ENCODE data around the gene FANCC.

Gene FANCC

DNA sequence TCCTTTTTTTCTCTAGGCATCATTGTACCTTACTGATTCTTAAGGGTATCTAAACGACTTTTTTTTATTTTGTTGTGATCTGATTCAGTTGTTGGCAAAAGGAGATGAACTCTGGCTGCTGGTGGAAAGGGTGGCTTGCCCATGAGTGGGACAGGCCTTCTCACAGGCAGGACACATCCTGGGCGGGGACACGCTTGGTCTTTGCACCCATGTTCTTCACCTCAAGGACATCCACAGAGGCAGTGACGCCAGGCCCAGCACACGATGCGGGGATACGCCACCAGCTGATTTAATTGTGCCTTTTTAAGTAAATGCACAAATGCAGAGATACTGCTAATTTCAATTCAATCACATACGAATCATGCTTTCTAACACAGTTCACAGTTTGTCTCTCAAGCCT is 208.1 kb downstream of the FANCC start:
- no peaks in the 10 kb centered on the region for H3K27me3 Mint-ChIP-seq (ENCODE audit: low read depth)
- H3K4me1 Mint-ChIP-seq: peaks cover 14% of the 10 kb centered on the region
- TF ChIP-seq, protein P1, sequence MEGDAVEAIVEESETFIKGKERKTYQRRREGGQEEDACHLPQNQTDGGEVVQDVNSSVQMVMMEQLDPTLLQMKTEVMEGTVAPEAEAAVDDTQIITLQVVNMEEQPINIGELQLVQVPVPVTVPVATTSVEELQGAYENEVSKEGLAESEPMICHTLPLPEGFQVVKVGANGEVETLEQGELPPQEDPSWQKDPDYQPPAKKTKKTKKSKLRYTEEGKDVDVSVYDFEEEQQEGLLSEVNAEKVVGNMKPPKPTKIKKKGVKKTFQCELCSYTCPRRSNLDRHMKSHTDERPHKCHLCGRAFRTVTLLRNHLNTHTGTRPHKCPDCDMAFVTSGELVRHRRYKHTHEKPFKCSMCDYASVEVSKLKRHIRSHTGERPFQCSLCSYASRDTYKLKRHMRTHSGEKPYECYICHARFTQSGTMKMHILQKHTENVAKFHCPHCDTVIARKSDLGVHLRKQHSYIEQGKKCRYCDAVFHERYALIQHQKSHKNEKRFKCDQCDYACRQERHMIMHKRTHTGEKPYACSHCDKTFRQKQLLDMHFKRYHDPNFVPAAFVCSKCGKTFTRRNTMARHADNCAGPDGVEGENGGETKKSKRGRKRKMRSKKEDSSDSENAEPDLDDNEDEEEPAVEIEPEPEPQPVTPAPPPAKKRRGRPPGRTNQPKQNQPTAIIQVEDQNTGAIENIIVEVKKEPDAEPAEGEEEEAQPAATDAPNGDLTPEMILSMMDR (IDR thresholded peaks at IDR 0.05; ENCODE audit: unreplicated experiment in 3 of 3): no peak
- H3K36me3 Mint-ChIP-seq (ENCODE audit: low read depth): peaks cover 61% of the 10 kb centered on the region
- H3K9me3 Mint-ChIP-seq: no peaks in the 10 kb centered on the region
- H3K4me3 Mint-ChIP-seq: no peak overlapping the region
- no peak overlapping the region for H3K27ac Mint-ChIP-seq

DNA sequence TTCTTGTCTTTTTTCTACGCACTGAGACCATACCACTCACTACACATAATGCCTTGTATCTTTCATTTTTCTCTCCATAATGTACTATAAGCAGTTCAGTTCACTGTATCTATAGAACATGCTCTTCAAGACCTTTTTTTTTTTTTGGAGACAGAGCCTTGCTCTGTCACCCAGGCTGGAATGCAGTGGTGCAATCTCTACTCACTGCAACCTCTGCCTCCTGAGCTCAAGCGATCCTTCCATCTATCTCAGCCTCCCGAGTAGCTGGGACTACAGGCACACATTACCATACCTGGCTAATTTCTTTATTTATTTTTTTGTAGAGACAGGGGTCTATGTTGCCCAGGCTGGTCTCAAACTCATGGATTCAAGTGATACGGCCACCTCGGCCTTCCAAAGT is 208.7 kb downstream of the FANCC start:
- H3K4me3 Mint-ChIP-seq: no peak overlapping the region

DNA sequence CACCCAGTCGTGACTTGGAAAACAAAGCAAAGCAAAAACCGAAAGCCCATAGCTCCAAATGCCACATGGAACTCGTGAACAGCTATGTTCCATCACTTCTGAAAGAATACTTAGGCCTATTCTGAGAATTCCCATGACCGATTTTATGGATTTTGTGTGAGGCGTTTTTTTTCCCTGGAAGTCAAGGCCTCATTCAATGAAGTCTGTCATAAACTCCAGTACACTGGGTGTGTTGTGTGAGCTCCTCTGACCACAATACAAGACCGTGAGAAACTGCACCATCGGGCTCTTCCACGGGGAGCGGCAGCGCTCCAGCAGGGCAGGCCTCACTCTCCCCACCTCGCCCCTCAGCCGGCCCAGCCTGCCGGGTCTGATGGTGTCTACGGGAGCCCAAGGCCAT is 209.5 kb downstream of the FANCC start:
- peaks cover 58% of the 10 kb centered on the region for H3K36me3 Mint-ChIP-seq (ENCODE audit: low read depth)
- H3K27me3 Mint-ChIP-seq (ENCODE audit: low read depth): no peaks in the 10 kb centered on the region
- peak overlapping the region in 2 of 3 experiments; percentile 44 to 73 for H3K27ac Mint-ChIP-seq
- H3K9me3 Mint-ChIP-seq: no peaks in the 10 kb centered on the region
- TF ChIP-seq, protein P1 (IDR thresholded peaks at IDR 0.05; ENCODE audit: unreplicated experiment in 3 of 3): no peak
- H3K4me3 Mint-ChIP-seq: no peak overlapping the region
- peaks cover 14% of the 10 kb centered on the region for H3K4me1 Mint-ChIP-seq

More for the DNA sequence above, 208.7 kb downstream of the FANCC start:
- H3K4me1 Mint-ChIP-seq: peaks cover 14% of the 10 kb centered on the region
- no peaks in the 10 kb centered on the region for H3K27me3 Mint-ChIP-seq (ENCODE audit: low read depth)
- H3K27ac Mint-ChIP-seq: peak overlapping the region in 2 of 3 experiments; percentile 12 to 73
- H3K36me3 Mint-ChIP-seq (ENCODE audit: low read depth): peaks cover 58% of the 10 kb centered on the region
- H3K9me3 Mint-ChIP-seq: no peaks in the 10 kb centered on the region
- TF ChIP-seq, protein P1 (IDR thresholded peaks at IDR 0.05; ENCODE audit: unreplicated experiment in 3 of 3): no peak

DNA sequence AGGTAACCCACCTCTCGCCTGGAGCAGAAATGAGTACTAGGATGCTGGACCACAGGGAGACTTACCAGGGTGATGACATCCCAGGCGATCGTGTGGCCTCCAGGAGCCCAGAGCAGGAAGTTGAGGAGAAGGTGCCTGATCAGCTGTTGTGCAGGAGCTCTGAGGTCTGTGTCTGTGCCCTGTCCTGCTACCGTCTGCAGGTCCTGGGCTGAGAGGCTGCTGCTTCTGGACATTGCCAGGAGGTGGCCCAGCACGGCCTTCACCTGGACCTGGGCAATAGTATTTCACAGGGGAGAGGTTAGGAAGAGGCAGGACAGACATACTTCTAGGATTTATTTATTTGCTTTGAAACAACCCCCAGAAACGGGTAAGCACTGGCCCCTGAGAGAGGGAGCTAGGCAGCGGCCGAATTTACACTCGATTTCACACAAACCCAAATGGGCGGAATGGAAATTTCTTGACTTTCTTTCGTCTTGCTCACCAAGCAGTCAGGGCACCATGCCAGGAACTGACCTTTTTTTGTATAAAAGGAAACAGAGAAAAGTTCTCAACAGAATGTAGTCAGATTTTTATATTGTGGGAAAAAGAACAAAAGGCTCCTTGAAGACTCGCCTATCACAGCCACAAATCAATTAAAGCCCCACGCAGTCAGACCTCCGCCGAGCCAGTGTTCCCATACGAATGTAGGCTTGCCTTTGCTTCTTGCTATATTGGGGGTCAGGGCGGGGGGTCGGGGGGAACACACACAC is 210.3 kb downstream of the FANCC start:
- no peak overlapping the region for H3K4me3 Mint-ChIP-seq
- H3K9me3 Mint-ChIP-seq: no peaks in the 10 kb centered on the region
- TF ChIP-seq, protein P1 (IDR thresholded peaks at IDR 0.05; ENCODE audit: unreplicated experiment in 3 of 3): no peak
- H3K4me1 Mint-ChIP-seq: peaks cover 16% of the 10 kb centered on the region
- peak overlapping the region in 2 of 3 experiments; percentile 44 to 73 for H3K27ac Mint-ChIP-seq
- peaks cover 50% of the 10 kb centered on the region for H3K36me3 Mint-ChIP-seq (ENCODE audit: low read depth)
- H3K27me3 Mint-ChIP-seq (ENCODE audit: low read depth): no peaks in the 10 kb centered on the region

DNA sequence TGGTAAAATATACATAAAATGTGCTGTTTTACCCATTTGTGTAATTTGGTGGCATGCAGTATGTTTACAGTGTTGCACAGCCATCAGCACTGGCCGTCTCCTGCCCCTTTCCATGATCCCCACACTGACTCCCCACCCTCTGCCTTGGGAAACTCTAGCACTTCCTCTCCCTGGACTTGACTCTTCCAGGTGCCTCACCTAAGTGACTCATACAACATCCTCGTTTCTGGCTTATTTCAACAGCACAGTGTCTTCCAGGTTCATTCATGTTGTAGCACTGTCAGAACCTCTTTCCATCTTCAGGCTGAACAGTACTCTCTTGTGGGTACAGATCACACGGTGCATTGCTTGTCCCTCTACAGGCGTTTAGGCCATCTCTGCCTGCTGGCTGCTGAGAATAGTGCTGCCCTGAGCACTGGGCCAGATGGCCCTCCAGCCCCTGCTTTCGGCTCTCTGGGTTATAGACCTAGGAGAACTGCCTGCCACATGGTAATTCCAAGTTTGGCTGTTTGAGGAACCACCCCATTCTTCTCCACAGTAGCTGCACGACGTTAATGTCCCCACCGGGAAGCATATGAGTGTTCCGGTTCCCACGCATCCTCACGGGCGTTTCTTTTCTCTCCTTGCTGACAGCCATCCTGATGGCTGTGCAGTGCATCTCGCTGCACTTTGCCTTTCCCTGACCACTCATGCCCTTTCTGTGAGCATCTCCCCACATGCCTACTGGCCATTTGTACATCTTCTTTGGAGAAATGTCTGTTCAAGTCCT is 211.8 kb downstream of the FANCC start:
- TF ChIP-seq, protein P1 (IDR thresholded peaks at IDR 0.05; ENCODE audit: unreplicated experiment in 3 of 3): no peak
- no peaks in the 10 kb centered on the region for H3K9me3 Mint-ChIP-seq
- H3K27ac Mint-ChIP-seq: peak overlapping the region in 1 of 3 experiments; percentile 20
- H3K36me3 Mint-ChIP-seq (ENCODE audit: low read depth): peaks cover 45% of the 10 kb centered on the region
- H3K27me3 Mint-ChIP-seq (ENCODE audit: low read depth): no peaks in the 10 kb centered on the region
- peaks cover 23% of the 10 kb centered on the region for H3K4me1 Mint-ChIP-seq
- H3K4me3 Mint-ChIP-seq: no peak overlapping the region

Measured in nephron (organoid).